AG10803 (cell line): ENCODE measurements around the gene BAMBI.

Experiments used
- DNase-seq: peaks from one replicate; pipeline ENCODE4 v3.0.0; 2010; ENCODE audit warnings: low read depth
- H3K4me3 ChIP-seq: 2 replicates; pipeline ENCODE4 v1.5.1; 2011; ENCODE audit warnings: mild to moderate bottlenecking, low read length, control low read depth
- CTCF ChIP-seq: conservative IDR thresholded peaks from 2 replicates; pipeline ENCODE4 v1.5.1; 2011; ENCODE audit warnings: mild to moderate bottlenecking, low read length, control low read depth, inconsistent platforms

The BAMBI gene

DNA sequence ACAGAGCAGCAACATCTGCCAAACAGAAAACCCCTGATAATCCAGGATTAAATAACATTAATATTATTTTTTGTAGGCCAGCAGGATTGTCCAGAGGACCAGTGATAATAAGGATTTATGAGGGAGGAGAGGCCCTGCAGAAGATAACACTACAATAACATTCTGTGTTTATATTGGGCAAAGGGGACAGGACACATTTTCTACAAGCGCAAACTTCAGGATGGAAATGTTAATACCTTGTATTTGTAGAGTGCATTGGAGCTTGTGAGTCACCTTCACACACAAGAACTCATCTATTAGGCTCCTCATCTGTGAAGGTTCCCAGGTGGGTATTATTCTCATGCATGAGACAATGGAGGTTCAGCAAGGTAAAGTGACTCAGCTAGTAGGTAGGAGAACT is 51.0 kb downstream of the BAMBI start:
- no peak for TF ChIP-seq CTCF
- no peak overlapping the region for H3K4me3 ChIP-seq
- DNase-seq, result no peak

- H3K4me3 ChIP-seq, result no peak overlapping the region
- no peak for TF ChIP-seq CTCF
- no peak for DNase-seq
These were observed 52.9 kb downstream of the BAMBI start for GRCh38 chr10:28730031-28730778.

- TF ChIP-seq CTCF, result no peak
- H3K4me3 ChIP-seq, result no peak overlapping the region
- no peak for DNase-seq
These were observed 54.8 kb downstream of the BAMBI start for GRCh38 chr10:28732091-28732490.
